HepG2 (cell line): ENCODE results near the gene MYLK. TPM values are rescaled to one million over a fixed set of nuclear protein-coding genes. Genes with fewer than 3 reads are reported as not detected.

ENCODE experiments used
- ARID2 ChIP-seq: sonication (generic); formaldehyde crosslinking; IDR thresholded peaks from 2 replicates; pipeline ENCODE4 v1.8.1; 2022; ENCODE audit warnings: mild to moderate bottlenecking, missing genetic modification reagents, borderline replicate concordance
- ATF5 ChIP-seq: sonication (generic); formaldehyde crosslinking; IDR thresholded peaks from 2 replicates; pipeline ENCODE4 v1.4.0; 2020; ENCODE audit warnings: mild to moderate bottlenecking, low read depth, missing genetic modification reagents
- BRCA1 ChIP-seq: sonication (generic); formaldehyde crosslinking; IDR thresholded peaks from 2 replicates; pipeline ENCODE4 v1.4.0; 2020; ENCODE audit warnings: missing genetic modification reagents
- FOXP1 ChIP-seq, 2 experiments: fragments of 450-650 bp in 1 of 2; IDR thresholded peaks; 2 replicates each; pipeline ENCODE4 v1.6.1; 2017 to 2018; ENCODE audit warnings: antibody characterized with exemption in 1 of 2
- HNRNPL ChIP-seq: fragments of 200-400 bp; formaldehyde crosslinking; IDR thresholded peaks from 2 replicates; pipeline ENCODE4 v1.6.1; 2017; ENCODE audit warnings: mild to moderate bottlenecking, low read depth, low read length
- NFE2L1 ChIP-seq: sonication (generic); formaldehyde crosslinking; IDR thresholded peaks from 2 replicates; pipeline ENCODE4 v1.4.0; 2020; ENCODE audit warnings: missing genetic modification reagents, mild to moderate bottlenecking, borderline replicate concordance
- RAD21 ChIP-seq: fragments of 450-650 bp; formaldehyde crosslinking; IDR thresholded peaks from 2 replicates; pipeline ENCODE4 v1.5.0; 2020; ENCODE audit warnings: mild to moderate bottlenecking
- SAP130 ChIP-seq: IDR thresholded peaks from 2 replicates; pipeline ENCODE4 v1.6.1; 2016; ENCODE audit warnings: low read depth
- TSC22D2 ChIP-seq: sonication (generic); formaldehyde crosslinking; IDR thresholded peaks from 2 replicates; pipeline ENCODE4 v1.5.1; 2020; ENCODE audit warnings: missing genetic modification reagents, mild to moderate bottlenecking, borderline replicate concordance
- ZNF225 ChIP-seq: sonication (generic); formaldehyde crosslinking; IDR thresholded peaks from 2 replicates; pipeline ENCODE4 v1.4.0; 2020; ENCODE audit warnings: mild to moderate bottlenecking, missing genetic modification reagents
- ZNF232 ChIP-seq: sonication (generic); formaldehyde crosslinking; IDR thresholded peaks from 2 replicates; pipeline ENCODE4 v1.4.0; 2020; ENCODE audit warnings: missing genetic modification reagents, borderline replicate concordance
- ZNF660 ChIP-seq: sonication (generic); formaldehyde crosslinking; IDR thresholded peaks from 2 replicates; pipeline ENCODE4 v1.5.1; 2020; ENCODE audit warnings: mild to moderate bottlenecking, low read depth, missing genetic modification reagents, borderline replicate concordance
- ZNF772 ChIP-seq: sonication (generic); formaldehyde crosslinking; IDR thresholded peaks from 2 replicates; pipeline ENCODE4 v1.5.0; 2020; ENCODE audit warnings: mild to moderate bottlenecking, missing genetic modification reagents
- ZNF780A ChIP-seq: sonication (generic); formaldehyde crosslinking; IDR thresholded peaks from 2 replicates; pipeline ENCODE4 v1.8.0; 2022; ENCODE audit warnings: mild to moderate bottlenecking, missing genetic modification reagents, moderate library complexity
- polyA plus RNA-seq, 8 experiments: library from polyadenylated mRNA; depleted of rRNA in 3 of 8; stranded (reverse) in 7 of 8; unstranded in 1 of 8; fragments of >200 nt; fragmentation: Illumina TruSeq in 4 of 8; extraction: Trizol in 4 of 8; gene quantifications; 2 replicates each; pipeline versions ENCODE4 v1.2.1 to v1.2.3, GENCODE V29; 2011 to 2016; ENCODE audit warnings: low read depth in 4 of 8, missing spikeins in 1 of 8, mixed read lengths in 1 of 8; ENCODE audit not compliant: insufficient read depth in 1 of 8
- total RNA-seq, 5 experiments: library from RNA; depleted of rRNA; stranded (reverse); fragments of >200 nt; fragmentation: Illumina TruSeq; extraction: Trizol; gene quantifications; 2 replicates each; pipeline ENCODE4 v1.2.3, GENCODE V29; 2016; ENCODE audit warnings: low read depth in 1 of 5
- TF ChIP-seq, protein P1 (sequence below): IDR thresholded peaks from 2 replicates; pipeline ENCODE4 v1.6.1; 2018; ENCODE audit warnings: missing genetic modification reagents
- TF ChIP-seq, protein P2 (sequence below): sonication (generic); formaldehyde crosslinking; IDR thresholded peaks from 2 replicates; pipeline ENCODE4 v1.8.0; 2022; ENCODE audit warnings: missing genetic modification reagents, mild to moderate bottlenecking, inconsistent platforms, borderline replicate concordance
- TF ChIP-seq, protein P3 (sequence below): sonication (generic); formaldehyde crosslinking; IDR thresholded peaks from 2 replicates; pipeline ENCODE4 v1.9.0; 2021; ENCODE audit warnings: mild to moderate bottlenecking, missing genetic modification reagents
- TF ChIP-seq, protein P4 (sequence below): sonication (generic); formaldehyde crosslinking; IDR thresholded peaks from 2 replicates; pipeline ENCODE4 v1.8.0; 2022; ENCODE audit warnings: mild to moderate bottlenecking, missing genetic modification reagents, borderline replicate concordance

Gene MYLK
- total and polyA plus RNA-seq, 2 of the 13 experiments (the other 11 are each of a cell fraction or from before 2014, with no cell fraction given), result 10.6 to 34.9 TPM

DNA sequence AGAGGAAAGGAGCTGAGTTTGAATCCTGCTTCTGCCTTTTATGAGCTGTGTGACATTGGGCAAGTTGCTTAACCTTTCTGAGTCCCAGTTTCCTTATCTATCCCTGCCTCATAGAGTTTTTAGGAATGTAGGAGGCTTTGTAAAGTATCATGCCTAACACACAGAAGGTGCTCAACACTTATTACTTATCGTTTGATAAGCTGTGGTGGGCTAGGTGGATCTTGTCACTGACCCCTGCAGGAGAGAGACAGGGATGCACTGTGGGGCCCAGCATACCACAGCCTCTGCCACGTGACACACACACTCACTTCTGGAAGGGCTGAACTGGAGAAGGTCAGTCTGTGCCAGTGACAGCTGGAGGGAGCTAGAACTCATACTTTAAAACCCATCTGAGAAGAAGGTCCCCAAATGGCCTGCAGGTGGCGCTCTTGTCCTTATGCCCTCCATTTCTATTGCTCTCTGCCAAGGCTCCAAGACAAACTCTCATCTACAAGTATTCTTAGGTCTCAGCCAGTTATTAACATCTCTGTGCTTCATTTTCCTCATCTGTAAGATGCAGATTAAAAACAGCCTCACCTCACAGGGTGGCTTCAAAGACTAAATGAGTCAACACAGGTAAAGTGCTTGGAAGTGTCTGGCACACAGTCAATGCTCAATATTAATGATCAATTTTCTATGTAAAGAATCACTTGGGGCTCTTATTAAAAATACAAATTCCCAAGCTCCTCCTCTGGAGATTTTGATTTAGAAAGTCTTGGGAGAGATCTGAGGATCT is 241.8 kb downstream of the MYLK start (continued):
- no peak for TF ChIP-seq TSC22D2 (CRISPR knock-in tag)
- TF ChIP-seq, protein P1, sequence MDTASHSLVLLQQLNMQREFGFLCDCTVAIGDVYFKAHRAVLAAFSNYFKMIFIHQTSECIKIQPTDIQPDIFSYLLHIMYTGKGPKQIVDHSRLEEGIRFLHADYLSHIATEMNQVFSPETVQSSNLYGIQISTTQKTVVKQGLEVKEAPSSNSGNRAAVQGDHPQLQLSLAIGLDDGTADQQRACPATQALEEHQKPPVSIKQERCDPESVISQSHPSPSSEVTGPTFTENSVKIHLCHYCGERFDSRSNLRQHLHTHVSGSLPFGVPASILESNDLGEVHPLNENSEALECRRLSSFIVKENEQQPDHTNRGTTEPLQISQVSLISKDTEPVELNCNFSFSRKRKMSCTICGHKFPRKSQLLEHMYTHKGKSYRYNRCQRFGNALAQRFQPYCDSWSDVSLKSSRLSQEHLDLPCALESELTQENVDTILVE (CRISPR knock-in tag), result peak; percentile 45; the same call in 1 of the 2 replicates
- TF ChIP-seq ZNF660 (CRISPR knock-in tag), result no peak
- no peak for TF ChIP-seq ZNF780A (CRISPR knock-in tag)
- TF ChIP-seq, protein P2, sequence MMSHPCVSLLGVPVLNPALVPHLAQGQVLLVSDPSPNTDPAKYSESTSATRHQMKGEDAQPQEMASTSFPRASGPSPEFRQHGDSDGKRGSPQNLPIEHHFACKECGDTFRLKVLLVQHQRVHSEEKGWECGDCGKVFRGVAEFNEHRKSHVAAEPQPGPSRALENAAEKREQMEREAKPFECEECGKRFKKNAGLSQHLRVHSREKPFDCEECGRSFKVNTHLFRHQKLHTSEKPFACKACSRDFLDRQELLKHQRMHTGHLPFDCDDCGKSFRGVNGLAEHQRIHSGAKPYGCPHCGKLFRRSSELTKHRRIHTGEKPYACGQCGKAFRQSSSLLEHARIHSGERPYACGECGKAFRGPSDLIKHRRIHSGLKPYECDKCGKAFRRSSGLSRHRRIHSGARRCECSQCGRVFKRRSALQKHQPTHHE, result no peak
- no peak for TF ChIP-seq NFE2L1
- TF ChIP-seq BRCA1 (CRISPR knock-in tag), result no peak
- TF ChIP-seq ZNF772 (CRISPR knock-in tag), result no peak
- peak; percentile 87 for TF ChIP-seq RAD21 (CRISPR knock-in tag)
- TF ChIP-seq, protein P3, sequence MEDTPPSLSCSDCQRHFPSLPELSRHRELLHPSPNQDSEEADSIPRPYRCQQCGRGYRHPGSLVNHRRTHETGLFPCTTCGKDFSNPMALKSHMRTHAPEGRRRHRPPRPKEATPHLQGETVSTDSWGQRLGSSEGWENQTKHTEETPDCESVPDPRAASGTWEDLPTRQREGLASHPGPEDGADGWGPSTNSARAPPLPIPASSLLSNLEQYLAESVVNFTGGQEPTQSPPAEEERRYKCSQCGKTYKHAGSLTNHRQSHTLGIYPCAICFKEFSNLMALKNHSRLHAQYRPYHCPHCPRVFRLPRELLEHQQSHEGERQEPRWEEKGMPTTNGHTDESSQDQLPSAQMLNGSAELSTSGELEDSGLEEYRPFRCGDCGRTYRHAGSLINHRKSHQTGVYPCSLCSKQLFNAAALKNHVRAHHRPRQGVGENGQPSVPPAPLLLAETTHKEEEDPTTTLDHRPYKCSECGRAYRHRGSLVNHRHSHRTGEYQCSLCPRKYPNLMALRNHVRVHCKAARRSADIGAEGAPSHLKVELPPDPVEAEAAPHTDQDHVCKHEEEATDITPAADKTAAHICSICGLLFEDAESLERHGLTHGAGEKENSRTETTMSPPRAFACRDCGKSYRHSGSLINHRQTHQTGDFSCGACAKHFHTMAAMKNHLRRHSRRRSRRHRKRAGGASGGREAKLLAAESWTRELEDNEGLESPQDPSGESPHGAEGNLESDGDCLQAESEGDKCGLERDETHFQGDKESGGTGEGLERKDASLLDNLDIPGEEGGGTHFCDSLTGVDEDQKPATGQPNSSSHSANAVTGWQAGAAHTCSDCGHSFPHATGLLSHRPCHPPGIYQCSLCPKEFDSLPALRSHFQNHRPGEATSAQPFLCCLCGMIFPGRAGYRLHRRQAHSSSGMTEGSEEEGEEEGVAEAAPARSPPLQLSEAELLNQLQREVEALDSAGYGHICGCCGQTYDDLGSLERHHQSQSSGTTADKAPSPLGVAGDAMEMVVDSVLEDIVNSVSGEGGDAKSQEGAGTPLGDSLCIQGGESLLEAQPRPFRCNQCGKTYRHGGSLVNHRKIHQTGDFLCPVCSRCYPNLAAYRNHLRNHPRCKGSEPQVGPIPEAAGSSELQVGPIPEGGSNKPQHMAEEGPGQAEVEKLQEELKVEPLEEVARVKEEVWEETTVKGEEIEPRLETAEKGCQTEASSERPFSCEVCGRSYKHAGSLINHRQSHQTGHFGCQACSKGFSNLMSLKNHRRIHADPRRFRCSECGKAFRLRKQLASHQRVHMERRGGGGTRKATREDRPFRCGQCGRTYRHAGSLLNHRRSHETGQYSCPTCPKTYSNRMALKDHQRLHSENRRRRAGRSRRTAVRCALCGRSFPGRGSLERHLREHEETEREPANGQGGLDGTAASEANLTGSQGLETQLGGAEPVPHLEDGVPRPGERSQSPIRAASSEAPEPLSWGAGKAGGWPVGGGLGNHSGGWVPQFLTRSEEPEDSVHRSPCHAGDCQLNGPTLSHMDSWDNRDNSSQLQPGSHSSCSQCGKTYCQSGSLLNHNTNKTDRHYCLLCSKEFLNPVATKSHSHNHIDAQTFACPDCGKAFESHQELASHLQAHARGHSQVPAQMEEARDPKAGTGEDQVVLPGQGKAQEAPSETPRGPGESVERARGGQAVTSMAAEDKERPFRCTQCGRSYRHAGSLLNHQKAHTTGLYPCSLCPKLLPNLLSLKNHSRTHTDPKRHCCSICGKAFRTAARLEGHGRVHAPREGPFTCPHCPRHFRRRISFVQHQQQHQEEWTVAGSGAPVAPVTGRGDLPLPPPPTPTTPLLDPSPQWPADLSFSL (CRISPR knock-in tag), result no peak
- peak; percentile 80 for TF ChIP-seq SAP130
- TF ChIP-seq HNRNPL, result no peak
- no peak for TF ChIP-seq ZNF232 (CRISPR knock-in tag)
- TF ChIP-seq FOXP1 (IDR thresholded peaks at IDR 0.05), result no peak
- no peak for TF ChIP-seq FOXP1 (CRISPR knock-in tag; IDR thresholded peaks at IDR 0.05)
- TF ChIP-seq ZNF225 (CRISPR knock-in tag), result no peak
- no peak for TF ChIP-seq ATF5 (CRISPR knock-in tag)
- TF ChIP-seq ARID2 (CRISPR knock-in tag), result no peak
- TF ChIP-seq, protein P4, sequence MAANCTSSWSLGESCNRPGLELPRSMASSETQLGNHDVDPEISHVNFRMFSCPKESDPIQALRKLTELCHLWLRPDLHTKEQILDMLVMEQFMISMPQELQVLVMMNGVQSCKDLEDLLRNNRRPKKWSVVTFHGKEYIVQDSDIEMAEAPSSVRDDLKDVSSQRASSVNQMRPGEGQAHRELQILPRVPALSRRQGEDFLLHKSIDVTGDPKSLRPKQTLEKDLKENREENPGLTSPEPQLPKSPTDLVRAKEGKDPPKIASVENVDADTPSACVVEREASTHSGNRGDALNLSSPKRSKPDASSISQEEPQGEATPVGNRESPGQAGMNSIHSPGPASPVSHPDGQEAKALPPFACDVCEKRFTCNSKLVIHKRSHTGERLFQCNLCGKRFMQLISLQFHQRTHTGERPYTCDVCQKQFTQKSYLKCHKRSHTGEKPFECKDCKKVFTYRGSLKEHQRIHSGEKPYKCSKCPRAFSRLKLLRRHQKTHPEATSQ, result no peak
